ENCODE results near the gene GRB10.

The GRB10 gene

DNA sequence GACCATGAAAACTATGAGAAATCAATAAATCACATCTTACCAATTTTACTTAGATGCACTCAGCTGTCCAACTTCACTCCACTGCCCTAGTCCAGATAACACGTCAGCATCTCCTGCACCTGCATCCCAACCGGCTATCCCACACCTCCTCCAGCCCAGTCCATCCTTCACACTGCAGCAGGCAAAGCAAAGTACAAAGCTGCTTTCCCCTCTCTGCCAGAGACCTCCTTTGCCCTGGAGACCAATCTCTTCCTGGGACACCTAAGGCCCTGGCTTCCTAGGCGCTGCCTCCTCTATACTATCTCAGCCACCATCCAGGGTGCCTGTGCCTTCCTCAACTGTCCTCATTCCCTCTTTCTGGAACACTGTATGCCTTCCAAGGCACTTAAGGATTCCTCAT lies 127.2 kb downstream of the GRB10 start:
- DNase-seq (ENCODE audit: low read depth in 3 of 3): no peak

DNA sequence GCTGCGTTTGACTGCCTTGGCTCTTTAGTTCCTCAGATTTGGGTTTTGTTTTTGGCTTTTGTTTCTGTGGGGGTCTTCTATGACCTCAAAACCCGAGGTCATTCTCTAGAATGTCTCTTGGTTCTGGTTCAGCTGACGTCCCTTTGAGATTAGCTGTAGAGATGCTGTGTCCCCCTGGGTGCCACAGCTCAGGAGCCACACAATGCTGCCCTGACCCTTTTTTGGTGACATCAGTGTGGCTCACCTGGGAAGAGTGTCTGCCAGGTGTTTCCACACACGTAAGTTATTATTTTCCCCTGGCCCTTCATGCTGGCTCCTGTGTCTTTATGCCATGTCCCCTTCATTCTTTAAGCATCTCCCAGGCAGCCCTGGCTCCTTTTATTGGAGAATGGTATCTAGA lies 127.7 kb downstream of the GRB10 start:
- no peak for DNase-seq (ENCODE audit: low read depth in 3 of 3)

DNA sequence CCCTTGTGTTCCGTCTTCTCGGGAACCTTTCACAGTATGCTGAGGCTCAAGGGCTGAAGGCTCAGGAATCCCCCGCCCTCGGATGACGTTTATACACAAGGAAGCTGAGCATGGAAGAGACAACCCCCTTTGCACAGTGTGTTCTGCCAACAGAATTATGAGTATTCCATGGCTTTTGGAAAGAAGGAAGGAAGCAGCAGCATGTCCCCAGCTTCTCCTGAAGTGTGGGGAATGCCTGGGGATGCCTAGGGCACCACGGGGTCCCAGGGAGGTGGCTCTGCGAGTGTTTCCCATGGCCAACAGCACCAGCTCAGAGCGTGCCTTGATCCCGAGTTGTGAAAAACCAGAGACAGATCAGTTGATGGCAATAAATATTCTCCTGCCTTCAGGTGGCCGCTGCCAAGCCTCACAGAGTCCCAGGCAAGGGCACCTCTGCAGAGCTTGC lies 128.7 kb downstream of the GRB10 start:
- no peak for DNase-seq (ENCODE audit: low read depth in 3 of 3)

DNA sequence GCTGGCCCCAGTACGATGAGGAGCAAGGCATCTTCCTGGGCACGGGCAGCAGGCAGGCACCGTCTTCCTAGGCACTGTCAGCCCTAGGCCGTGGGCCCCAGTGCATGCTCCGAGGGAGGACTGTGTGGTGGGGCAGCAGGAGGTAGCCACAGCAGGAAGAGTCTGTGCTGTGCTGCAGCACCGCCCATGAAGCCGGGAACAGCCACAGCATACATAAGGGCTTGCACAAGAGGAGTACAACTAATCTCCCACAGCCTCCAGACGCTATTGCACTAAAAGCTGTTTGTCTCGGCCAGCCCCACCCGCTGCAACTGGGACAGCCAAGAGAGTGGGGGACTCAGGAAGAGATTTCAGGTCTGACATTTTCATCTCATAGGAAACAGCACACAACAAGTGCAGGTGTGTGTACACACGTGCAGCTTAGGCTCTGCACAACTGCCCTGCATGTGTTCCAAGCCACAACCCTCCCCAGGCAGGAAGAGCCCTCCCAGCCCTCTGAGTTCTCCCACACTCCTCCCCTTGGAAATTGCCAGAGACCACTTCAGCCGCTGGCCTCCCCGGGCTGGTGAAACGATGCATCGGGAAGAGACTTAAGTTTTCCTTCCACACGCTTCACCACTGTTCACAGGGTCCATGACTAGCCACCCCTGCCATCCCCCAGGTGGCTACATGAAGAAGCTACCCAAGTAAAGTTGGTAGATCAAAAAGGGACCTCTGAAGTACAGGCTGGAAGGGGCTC lies 129.4 kb downstream of the GRB10 start:
- DNase-seq (ENCODE audit: low read depth in 3 of 3): no peak

DNA sequence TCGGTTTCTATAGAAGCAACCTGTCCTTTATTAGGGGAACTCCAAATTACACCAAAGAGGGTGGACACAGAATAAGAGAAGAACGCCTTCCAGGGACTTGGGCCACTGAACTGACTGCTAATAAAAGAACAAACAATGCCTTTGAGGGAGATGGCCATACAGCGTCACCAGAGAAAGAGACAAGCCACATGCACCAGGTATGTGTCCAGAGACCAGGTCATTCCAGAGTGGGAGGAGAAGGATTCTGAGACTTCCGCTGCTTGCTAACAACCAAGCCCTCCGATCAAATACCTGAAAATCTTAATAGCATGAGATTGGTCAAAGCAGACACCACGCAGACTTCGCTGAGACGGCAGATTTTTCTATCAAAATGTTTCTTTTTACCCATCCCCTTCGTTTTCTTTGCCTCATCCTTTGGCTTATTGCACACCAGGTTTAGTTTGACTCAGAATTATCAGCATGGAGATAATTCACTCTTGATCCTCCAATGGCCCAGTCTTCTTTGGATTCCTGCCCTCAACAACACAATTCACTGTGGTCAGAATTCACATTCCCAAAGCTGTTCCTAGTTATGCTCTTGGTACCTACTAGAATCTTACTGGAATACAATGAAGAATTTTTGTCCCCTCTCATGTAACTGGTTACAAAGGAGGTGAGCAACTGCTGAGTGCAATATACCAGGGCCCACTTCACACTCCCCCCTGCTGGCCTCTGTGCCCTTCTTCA lies 130.1 kb downstream of the GRB10 start:
- DNase-seq (ENCODE audit: low read depth in 3 of 3): no peak

DNA sequence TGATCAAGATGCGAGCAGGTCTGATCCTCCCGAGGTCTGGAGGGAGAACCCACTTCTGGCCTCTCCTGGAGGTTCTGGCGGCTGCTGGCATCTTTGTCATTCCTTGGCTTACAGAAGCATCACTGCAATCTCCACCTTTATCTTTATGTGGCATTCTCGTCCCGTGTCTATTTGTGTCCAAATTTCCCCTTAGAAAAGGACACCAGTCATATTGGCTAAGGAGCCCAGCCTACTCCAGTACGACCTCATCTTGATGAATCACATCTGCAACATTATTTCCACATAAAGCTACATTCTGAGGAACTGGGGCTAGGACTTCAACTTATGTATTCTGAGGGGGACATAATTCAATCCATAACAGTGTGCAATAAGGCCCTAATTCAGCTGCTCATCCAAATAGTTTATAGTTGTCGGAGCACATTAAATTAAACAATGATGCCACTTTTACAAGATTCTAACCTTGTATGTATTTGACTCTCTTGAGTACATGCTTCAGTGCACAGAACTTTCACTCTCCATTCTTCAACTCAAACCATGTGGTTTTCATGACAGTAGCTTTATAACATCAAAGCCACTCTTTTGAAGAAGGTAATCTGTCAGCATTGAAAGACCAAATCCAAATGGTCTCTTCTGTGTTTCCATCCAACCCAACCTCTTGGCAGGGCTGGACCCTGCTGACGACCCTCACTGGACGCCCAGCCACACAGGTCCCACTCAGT lies 131.3 kb downstream of the GRB10 start:
- no peak for DNase-seq (ENCODE audit: low read depth in 3 of 3)

DNA sequence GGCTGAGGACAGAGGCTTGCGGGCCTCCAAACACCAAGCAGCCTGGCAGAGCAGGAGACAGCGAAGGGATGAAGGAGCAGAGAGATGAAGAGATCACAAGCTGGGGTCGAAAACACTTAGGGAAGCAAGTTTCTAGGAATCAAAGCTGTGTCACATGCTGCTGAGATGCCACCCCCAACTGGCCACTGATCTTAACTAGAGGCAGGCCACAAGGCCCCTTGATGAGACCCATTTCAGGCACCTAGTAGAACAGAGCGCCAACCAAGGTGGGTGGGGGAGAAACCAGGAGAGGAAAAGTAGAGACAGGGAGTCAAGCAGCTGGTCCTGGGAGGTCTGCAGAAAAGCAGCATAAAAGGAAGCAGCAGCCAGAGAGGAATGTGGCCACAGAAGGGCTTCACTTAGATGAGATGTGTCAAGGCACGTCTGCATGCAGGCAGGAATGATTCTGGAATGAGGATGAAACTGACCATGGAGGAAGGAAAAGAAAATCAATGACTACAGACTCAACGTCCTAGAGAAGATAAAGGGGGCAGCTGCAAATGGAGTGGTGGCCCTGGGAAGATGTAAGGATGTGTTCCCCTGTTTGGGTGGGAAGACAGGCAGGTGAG lies 132.5 kb downstream of the GRB10 start:
- no peak for DNase-seq (ENCODE audit: low read depth in 3 of 3)

DNA sequence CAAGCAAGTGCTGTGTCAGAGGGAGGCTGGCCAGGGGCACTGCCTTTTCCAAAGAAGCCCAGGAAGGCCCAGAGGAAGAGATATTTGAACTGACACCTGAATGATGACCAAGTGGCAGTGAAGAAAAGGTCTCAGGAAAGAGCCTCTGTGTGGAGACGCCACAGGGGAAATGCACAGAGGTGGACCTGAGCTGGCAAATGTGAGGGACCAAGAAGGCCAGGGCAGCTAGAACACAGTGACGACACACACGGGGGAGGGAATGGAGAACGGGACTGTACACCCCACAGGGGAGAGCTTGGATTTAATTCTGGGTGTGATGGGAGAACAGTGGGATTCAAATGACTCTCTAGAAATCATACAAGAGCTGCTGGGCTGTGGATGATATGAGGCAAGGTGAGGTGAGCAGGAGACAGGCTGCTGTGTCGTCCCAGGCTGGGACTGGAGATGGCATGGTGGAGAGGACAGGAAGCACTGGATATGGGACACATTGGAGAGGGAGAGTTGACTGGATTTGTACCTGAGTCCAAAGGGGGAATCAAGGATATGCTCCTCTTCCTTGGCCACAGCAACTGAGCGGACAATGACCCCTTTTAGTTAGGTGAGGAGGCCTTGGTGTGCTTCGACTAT lies 133.3 kb downstream of the GRB10 start:
- DNase-seq (ENCODE audit: low read depth in 3 of 3): no peak

DNA sequence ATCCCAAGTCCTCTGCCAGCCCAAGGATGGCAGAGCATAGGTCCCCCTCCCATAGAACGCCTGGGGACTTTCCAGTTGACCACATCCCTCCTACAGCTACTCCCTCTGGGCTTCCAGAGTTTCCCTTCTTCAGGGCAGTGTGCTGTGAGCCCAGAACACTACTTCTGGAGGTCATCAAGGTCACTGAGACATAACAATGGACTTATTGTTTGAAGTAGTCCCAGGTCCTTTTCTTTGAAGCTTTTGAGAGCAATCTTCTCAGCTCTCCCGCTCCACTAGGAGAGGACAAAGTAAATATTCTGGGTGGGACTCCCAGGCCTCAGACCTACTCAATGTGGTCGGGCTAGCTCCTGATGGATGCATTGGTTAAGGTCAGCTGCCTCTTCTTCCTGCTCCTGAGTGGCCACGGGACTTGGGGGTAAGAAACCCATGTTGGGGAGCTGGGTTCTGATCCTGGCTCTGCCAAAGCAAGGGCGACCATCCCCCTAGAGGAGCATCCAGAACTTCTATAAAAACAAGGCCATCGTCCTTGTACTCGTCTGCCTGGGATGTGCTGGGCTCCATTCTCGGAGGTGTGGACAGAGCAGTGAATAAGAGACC lies 134.0 kb downstream of the GRB10 start:
- DNase-seq (ENCODE audit: low read depth in 3 of 3): no peak

DNA sequence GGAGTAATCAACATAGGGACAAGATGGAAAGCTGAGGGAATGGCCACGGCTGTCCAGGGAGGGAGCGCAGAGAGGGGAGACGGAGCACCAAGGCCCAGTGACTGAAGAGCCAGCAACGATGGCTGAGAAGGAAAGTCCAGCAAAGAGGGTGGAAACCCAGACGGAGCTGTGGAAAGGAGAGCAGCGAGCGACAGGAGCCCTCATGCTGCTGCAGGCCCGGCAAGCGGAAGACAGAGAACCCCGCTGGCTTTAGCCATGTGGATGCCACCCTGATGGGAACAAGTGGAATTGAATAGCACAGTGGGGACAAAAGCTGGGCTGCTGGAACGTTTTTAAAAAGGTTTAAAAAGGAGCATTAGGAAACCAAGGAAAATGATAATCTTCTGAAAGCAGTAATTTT lies 134.6 kb downstream of the GRB10 start:
- DNase-seq (ENCODE audit: low read depth in 3 of 3): no peak

DNA sequence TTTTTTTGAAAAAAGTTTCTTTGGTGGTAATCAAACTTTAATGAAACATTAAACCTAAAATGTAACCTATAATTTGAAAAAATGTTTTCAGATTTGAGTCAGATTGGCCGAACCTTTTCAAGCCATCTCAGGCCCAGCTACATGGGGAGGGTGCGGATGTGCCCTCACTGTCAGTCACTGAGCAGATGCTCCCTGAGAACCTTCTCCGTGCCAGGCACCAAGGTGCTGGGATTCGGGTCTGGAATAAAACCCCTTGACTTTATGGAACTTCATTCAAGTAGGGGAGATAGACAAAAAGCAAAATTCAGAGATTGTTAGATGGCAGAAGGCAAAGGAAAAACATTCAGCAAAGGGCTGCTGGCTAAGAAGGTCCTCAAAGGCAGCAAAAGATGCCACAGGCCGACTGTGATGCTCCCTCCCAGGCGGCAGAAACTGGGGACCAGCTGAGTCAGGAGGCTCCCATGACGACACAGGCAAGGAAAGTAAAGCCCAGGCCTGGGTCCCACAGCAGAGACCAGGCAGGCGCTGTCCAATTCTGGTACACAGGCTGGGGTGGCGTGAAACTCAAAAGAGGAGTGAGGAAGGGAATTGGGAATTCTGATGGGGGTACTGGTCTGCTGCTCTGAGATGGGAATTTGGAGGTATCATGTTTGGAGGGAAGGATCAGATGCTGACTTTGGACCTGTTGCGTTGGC lies 135.3 kb downstream of the GRB10 start:
- DNase-seq (ENCODE audit: low read depth in 3 of 3): no peak

DNA sequence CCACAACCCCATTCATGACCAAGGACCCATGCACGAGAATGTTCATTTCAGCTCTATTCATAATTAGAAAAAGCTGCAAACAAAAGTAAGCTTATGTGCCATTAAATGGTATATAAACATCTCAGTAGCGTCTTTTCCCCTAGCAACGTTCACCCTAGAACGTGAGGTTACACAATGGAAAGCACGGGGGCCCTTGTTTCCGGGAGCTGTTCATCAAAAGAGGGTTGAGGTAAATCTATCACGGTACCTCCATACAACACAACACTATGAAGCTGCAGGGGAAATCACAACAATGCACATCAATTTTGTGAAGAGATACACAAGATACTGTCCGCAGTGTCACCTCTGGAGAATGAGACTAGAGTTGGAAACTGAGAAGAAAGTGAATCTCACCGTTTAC lies 136.6 kb downstream of the GRB10 start:
- DNase-seq (ENCODE audit: low read depth in 3 of 3): no peak

DNA sequence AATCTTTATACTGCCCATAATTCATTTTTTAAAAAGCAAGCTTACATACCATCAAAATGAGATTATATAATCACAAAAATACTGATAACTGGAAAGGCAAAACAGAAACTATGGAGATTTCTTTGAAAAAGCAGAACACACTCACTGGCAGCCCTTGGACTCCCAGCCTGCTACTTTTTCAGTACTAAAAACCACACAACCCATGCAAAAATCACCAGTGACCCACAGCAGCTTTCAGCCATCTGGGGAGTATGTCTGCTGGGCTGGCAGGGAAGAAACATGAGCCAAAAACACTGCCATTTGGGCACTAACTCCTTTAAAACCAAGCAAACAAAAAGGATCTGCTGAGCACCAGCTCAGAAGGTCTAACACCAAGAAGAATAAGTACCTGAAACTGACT lies 137.5 kb downstream of the GRB10 start:
- DNase-seq (ENCODE audit: low read depth in 3 of 3): no peak

DNA sequence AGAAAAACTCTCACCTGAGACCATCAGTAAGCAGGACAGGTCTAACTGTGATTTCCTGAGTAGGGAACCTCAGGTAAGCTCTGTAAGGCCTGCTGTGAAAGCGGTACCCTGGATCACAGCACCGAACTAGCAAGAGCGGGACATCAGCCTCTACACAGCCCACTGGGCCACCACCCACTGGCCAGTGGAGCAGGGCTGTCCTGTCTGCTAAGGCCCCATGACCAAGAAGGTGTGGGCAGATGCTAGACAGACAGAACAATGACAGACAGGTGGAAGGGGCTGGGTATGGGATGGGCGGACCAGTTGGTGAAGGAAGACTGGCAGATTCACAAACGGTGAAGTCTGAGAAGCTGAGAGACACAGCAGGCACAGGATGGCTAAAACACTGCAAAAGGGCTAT lies 138.1 kb downstream of the GRB10 start:
- no peak for DNase-seq (ENCODE audit: low read depth in 3 of 3)

DNA sequence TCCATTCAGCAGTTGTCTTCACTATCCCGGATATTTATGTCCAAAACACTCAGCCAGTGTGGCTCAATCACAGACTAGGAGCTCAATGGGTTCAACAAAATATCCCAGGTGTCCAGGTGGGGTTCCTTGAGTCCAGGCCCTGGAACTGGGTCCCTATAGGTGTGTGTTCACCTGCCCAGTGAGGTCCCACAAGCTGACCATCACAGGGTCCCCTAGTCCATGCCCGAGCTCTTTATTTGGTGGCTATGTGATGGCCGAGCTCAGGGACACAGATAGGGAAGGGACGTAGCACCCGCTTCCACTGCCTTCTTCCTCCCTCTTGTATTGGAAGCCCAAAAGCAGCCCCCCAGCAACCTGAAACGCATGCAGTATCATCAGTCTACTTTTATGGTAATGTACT lies 138.6 kb downstream of the GRB10 start:
- DNase-seq (ENCODE audit: low read depth in 3 of 3): no peak

DNA sequence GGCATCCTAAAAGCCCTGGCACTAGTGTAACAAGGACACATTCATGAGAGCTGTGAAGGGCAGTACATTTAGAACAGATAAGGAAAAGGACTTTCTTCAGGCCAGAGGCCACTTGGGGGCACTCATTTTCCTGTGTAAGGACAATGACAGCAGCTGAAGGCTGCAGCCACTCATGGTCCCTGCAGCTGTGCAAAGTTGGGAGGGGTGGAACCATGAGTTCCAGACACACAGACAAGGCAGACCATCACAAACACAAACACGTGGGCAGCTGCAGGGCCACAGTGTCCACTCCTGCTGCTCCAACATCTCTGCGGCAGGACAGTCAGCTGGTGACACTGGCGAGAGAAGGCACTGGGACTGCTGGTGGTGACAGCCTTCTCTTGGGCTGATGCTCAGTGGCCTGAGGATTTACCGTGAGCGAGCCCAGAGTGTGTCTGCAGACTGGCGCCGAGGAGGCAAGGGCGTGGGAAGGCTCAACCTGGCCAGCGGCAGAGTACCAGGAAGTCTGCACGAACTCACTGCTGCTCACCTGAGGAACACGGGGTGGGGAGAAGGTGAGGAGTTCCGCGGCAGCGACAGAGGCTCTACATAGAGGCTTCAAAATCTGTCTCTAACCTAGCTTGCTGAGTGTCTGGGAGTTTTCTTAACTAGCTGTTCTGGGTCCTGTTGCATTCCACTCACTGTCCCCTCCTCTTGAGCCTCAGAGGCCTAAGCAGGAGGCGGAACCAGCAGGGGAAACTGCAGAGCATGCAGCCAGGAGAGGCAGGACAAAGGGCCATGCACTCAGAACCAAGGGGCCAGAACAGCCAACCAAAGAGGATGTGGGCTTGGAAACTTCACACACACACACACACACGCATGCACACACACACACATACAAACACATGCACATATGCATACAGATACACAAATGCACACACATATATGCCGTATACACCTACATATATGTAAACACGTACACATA lies 141.0 kb downstream of the GRB10 start:
- DNase-seq (ENCODE audit: low read depth in 3 of 3): no peak

DNA sequence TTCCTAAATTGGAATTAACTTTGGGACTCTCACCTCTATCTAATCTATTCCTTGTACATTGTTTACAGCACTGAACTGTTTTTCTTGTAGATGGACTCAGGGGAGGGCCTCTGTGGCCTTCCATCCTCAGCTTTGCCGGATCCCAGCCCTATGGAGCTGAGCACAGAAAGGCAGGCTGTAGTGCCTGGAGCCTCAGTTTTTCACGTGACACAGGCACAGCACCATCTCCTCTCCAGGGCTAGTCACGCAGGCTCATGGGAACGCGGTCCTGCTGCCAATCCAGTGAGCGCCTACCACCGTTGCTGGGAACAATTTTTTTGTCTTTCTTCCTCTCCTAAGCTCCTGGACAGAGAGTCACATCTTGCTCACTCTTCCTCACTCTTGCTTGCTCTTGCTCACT lies 141.9 kb downstream of the GRB10 start:
- no peak for DNase-seq (ENCODE audit: low read depth in 3 of 3)

DNA sequence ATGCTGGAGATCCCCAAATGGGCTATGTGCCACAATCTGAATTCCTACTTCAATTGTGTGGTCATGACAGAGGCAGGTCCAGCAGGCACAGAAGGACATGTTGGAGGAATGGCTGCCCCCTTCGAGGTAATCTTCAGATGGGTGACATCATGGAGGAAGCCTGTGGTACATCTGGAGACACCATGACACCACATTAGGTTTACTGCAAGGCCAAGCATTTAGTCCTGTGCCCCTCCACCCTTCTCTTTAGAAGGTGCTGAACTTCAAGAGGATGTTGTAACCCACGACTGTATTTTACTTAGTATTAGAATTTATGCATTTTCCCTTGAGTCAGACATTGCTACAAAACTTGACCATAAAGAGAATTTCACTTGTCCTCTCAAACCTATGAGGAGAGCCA lies 142.4 kb downstream of the GRB10 start:
- DNase-seq (ENCODE audit: low read depth in 3 of 3): no peak

DNA sequence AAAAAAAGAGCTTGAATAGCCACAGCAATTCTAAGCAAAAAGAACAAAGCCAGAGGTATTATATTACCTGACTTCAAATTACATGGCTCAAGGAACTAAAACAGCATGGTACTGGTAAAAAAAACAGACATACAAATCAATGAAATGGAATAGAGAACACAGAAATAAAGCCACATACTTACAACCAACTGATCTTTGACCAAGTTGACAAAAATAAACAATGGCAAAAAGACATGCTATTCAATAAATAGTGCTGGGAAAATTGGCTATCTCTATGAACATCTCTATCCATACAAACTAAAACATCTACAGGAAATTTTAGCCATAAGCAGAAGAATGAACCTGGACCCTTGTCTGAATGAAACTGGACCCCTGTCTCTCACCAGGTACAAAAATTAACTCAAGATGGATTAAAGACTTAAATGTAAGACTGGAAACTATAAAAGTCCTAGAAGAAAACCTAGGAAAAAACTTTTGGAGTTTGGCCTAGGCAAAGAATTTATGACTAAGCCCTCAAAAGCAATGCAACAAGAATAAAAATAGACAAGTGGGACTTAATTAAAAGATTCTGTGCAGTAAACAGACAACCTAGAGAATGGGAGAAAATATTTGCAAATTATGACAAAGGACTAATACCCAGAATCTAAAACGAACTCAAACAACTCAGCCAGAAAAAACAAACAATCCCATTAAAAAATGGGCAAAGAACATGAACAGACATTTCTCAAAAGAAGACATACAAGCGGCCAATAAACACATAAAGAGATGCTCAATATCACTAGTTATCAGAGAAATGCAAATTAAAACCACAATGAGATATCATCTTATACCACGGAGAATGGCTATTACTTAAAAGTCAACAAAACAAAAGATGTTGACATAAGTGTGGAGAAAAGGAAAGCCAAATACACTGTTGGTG lies 144.7 kb downstream of the GRB10 start:
- DNase-seq (ENCODE audit: low read depth in 3 of 3): no peak

All from stimulated activated CD4-positive, alpha-beta T cell treated with anti-CD3 and anti-CD28 coated beads, TNF-alpha, amount 100 ng/mL, for 24 hours (primary cell).